Hypothalamus (tissue), 51 donors: ENCODE data around the gene CLSTN1.
"Not testable (repeated sequence)": the region's sequence is repeated elsewhere in the genome, so short reads cannot be mapped to it uniquely, and the experiment has no call there.

Experiments
- DNase-seq, 51 donors: peaks; one replicate each; lab custom pipeline; 2025; lab: John Stamatoyannopoulos, UW

Gene CLSTN1

GRCh38 chr1:9770298-9770697 is 53.5 kb downstream of the CLSTN1 start:
- DNase-seq: no peak

GRCh38 chr1:9768983-9769382 is 54.8 kb downstream of the CLSTN1 start:
- DNase-seq: no peak

- no peak for DNase-seq
Observed at GRCh38 chr1:9767964-9768668, 55.6 kb downstream of the CLSTN1 start.

- DNase-seq: peak in 3 of 51 donors; percentile 14 to 61 (median 23)
Observed at GRCh38 chr1:9766759-9767442, 56.9 kb downstream of the CLSTN1 start.

GRCh38 chr1:9764550-9764949 is 59.2 kb downstream of the CLSTN1 start:
- no peak for DNase-seq

- DNase-seq: no peak
Observed at GRCh38 chr1:9763914-9764313, 59.9 kb downstream of the CLSTN1 start.

GRCh38 chr1:9762446-9762845 is 61.3 kb downstream of the CLSTN1 start:
- DNase-seq: not testable (repeated sequence)

- DNase-seq: no peak
Observed at GRCh38 chr1:9761855-9762254, 61.9 kb downstream of the CLSTN1 start.

- no peak for DNase-seq
Observed at GRCh38 chr1:9760824-9761223, 62.9 kb downstream of the CLSTN1 start.

- DNase-seq: no peak
Observed at GRCh38 chr1:9759939-9760338, 63.8 kb downstream of the CLSTN1 start.

- DNase-seq: peak in 6 of 51 donors; percentile 6 to 29 (median 18)
Observed at GRCh38 chr1:9758559-9759121, 65.1 kb downstream of the CLSTN1 start.

- no peak for DNase-seq
Observed at GRCh38 chr1:9755441-9755995, 68.2 kb downstream of the CLSTN1 start.

GRCh38 chr1:9753121-9753531 is 70.6 kb downstream of the CLSTN1 start:
- DNase-seq: peak in 5 of 51 donors; percentile 5 to 45 (median 22)

GRCh38 chr1:9751971-9752370 is 71.8 kb downstream of the CLSTN1 start:
- no peak for DNase-seq

GRCh38 chr1:9749361-9749760 is 74.4 kb downstream of the CLSTN1 start:
- DNase-seq: no peak

GRCh38 chr1:9748391-9748790 is 75.4 kb downstream of the CLSTN1 start:
- not testable (repeated sequence) for DNase-seq

- DNase-seq: no peak
Observed at GRCh38 chr1:9746651-9747050, 77.1 kb downstream of the CLSTN1 start.

GRCh38 chr1:9746211-9746610 is 77.6 kb downstream of the CLSTN1 start:
- DNase-seq: no peak

GRCh38 chr1:9744106-9744799 is 79.5 kb downstream of the CLSTN1 start:
- no peak for DNase-seq

- DNase-seq: no peak
Observed at GRCh38 chr1:9737671-9738070, 86.1 kb downstream of the CLSTN1 start.

- no peak for DNase-seq
Observed at GRCh38 chr1:9737057-9737456, 86.7 kb downstream of the CLSTN1 start.
